22Rv1 (cell line): ENCODE measurements around the gene IRS2.

Source experiments
- H3K27ac ChIP-seq: fragments of 450-650 bp; 2 replicates; pipeline ENCODE4 v1.5.1; 2017
- CTCF ChIP-seq: fragments of 450-650 bp; IDR thresholded peaks from 2 replicates; pipeline ENCODE4 v1.5.1; 2017; ENCODE audit warnings: mild to moderate bottlenecking
- ZFX ChIP-seq: fragments of 450-650 bp; IDR thresholded peaks from 2 replicates; pipeline ENCODE4 v1.6.1; 2017; ENCODE audit warnings: antibody characterized with exemption, borderline replicate concordance

Gene IRS2

GRCh38 chr13:109769275-109769674 lies 17.1 kb downstream of the IRS2 start:
- H3K27ac ChIP-seq, result peak overlapping the region; percentile 36; the same call in 1 of the 2 replicates

GRCh38 chr13:109768616-109769015 lies 17.8 kb downstream of the IRS2 start:
- H3K27ac ChIP-seq, result peak overlapping the region; percentile 36; the same call in 1 of the 2 replicates
- TF ChIP-seq ZFX (no peak), CTCF (no peak)

More at GRCh38 chr13:109769275-109769674, 17.1 kb downstream of the IRS2 start:
- TF ChIP-seq CTCF, result no peak
- no peak for TF ChIP-seq ZFX

- TF ChIP-seq ZFX (no peak), CTCF (no peak)
- H3K27ac ChIP-seq, result peak overlapping the region; percentile 36; the same call in 1 of the 2 replicates
These were observed 18.2 kb downstream of the IRS2 start for GRCh38 chr13:109768176-109768575.

- TF ChIP-seq ZFX, result no peak
- TF ChIP-seq CTCF, result no peak
- H3K27ac ChIP-seq, result peak overlapping the region; percentile 36
These were observed 19.4 kb downstream of the IRS2 start for GRCh38 chr13:109767023-109767422.

- TF ChIP-seq ZFX, result no peak
- H3K27ac ChIP-seq, result peak overlapping the region; percentile 28
These were observed 21.7 kb downstream of the IRS2 start for GRCh38 chr13:109764470-109765291.

- H3K27ac ChIP-seq, result peak overlapping the region; percentile 28
- TF ChIP-seq CTCF (no peak), ZFX (no peak)
These were observed 22.3 kb downstream of the IRS2 start for GRCh38 chr13:109764045-109764444.

- H3K27ac ChIP-seq, result peak overlapping the region; percentile 44
- no peak for TF ChIP-seq CTCF
- TF ChIP-seq ZFX, result no peak
These were observed 23.6 kb downstream of the IRS2 start for GRCh38 chr13:109762791-109763190.
